DND-41 (cell line): ENCODE data around the gene CFAP61.

Experiments
- ATAC-seq: fragments of 200-7000 bp; cut with Tn5 transposase; 3 replicates; pipeline ENCODE4 v1.9.1; 2021; ENCODE audit warnings: low read depth; ENCODE audit not compliant: insufficient read depth
- DNase-seq: peaks from one replicate; pipeline ENCODE4 v3.0.0-alpha.2; 2020
- H2AFZ ChIP-seq: 2 replicates; pipeline ENCODE4 v1.6.0; 2012; ENCODE audit warnings: low read depth, low read length
- H3K27ac ChIP-seq: 2 replicates; pipeline ENCODE4 v1.5.1; 2012; ENCODE audit warnings: low read length, inconsistent platforms
- H3K27me3 ChIP-seq: fragments of 200-600 bp; sonication (generic); 2 replicates; pipeline ENCODE4 v1.6.0; 2012; ENCODE audit warnings: low read length, mild to moderate bottlenecking, inconsistent platforms; ENCODE audit not compliant: insufficient read depth, poor library complexity
- H3K36me3 ChIP-seq: 2 replicates; pipeline ENCODE4 v1.5.1; 2012; ENCODE audit warnings: low read length, inconsistent platforms; ENCODE audit not compliant: insufficient read depth
- H3K4me1 ChIP-seq: 2 replicates; pipeline ENCODE4 v1.5.1; 2012; ENCODE audit warnings: mild to moderate bottlenecking, low read length; ENCODE audit not compliant: insufficient read depth
- H3K4me2 ChIP-seq: 2 replicates; pipeline ENCODE4 v1.6.0; 2012; ENCODE audit warnings: mild to moderate bottlenecking, moderate library complexity, low read length, inconsistent platforms; ENCODE audit not compliant: insufficient read depth
- H3K4me3 ChIP-seq, 2 experiments: fragments of 200-600 bp in 1 of 2; shearing (Covaris generic) in 1 of 2; 2 replicates each; pipeline ENCODE4 v1.5.1; 2012 to 2016; ENCODE audit warnings: inconsistent platforms in 2 of 2, low read length in 2 of 2, mild to moderate bottlenecking in 2 of 2, low read depth in 1 of 2, moderate library complexity in 1 of 2
- H3K79me2 ChIP-seq: 2 replicates; pipeline ENCODE4 v1.6.0; 2012; ENCODE audit warnings: low read length, inconsistent platforms; ENCODE audit not compliant: insufficient read depth
- H3K9ac ChIP-seq: 2 replicates; pipeline ENCODE4 v1.6.0; 2012; ENCODE audit warnings: low read depth, mild to moderate bottlenecking, inconsistent platforms, low read length, moderate library complexity
- H3K9me3 ChIP-seq: 2 replicates; pipeline ENCODE4 v1.5.1; 2012; ENCODE audit warnings: low read length, moderate library complexity, mild to moderate bottlenecking, inconsistent platforms; ENCODE audit not compliant: insufficient read depth, severe bottlenecking
- H4K20me1 ChIP-seq: 2 replicates; pipeline ENCODE4 v1.6.0; 2012; ENCODE audit warnings: low read length; ENCODE audit not compliant: insufficient read depth
- CTCF ChIP-seq: IDR thresholded peaks from 2 replicates; pipeline ENCODE4 v1.5.1; 2012; ENCODE audit warnings: borderline replicate concordance, low read length, moderate library complexity, mild to moderate bottlenecking; ENCODE audit not compliant: poor library complexity, severe bottlenecking; ENCODE audit errors: extremely low read depth
- EZH2 ChIP-seq: IDR thresholded peaks from 3 replicates; pipeline ENCODE4 v1.6.1; 2012; ENCODE audit warnings: borderline replicate concordance, low read depth, mild to moderate bottlenecking, moderate library complexity, low read length, inconsistent platforms; ENCODE audit not compliant: severe bottlenecking

CFAP61 gene

GRCh38 chr20:20327746-20328145, 275.4 kb downstream of the CFAP61 start:
- no peaks in the 10 kb centered on the region for H4K20me1 ChIP-seq
- DNase-seq (no peak), ATAC-seq (no peak)
- TF ChIP-seq CTCF (no peak), EZH2 (no peak)
- H3K36me3 ChIP-seq, result no peaks in the 10 kb centered on the region
- H3K4me3 ChIP-seq, result no peak overlapping the region
- no peak overlapping the region for H3K9ac ChIP-seq
- H3K4me2 ChIP-seq, result no peak overlapping the region
- H3K4me1 ChIP-seq, result no peaks in the 10 kb centered on the region
- H3K27ac ChIP-seq, result no peak overlapping the region
- H3K9me3 ChIP-seq, result no peaks in the 10 kb centered on the region
- no peaks in the 10 kb centered on the region for H3K79me2 ChIP-seq
- peaks cover 7% of the 10 kb centered on the region for H3K27me3 ChIP-seq
- H2AFZ ChIP-seq, result no peak overlapping the region

DNA sequence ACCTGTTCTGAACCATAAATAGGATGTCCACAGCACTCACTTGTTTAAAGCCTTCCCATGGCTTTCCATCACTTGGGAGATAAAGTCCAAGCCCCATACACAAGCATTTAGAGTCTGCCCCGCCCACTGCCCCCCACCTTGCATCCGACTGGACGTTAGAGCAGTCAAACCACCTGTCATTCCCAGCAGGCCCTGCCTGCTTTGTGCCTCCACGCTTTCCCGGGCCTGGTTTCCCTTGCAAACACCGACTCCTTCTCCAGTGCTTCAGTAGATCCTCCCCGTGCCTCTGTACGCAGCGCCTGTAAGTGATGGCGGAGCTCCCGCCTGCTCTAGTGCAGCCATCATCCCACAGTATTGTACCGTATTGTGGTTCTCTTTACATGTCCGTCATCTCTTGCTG, 277.2 kb downstream of the CFAP61 start:
- ATAC-seq (no peak), DNase-seq (no peak)
- no peak overlapping the region for H3K9ac ChIP-seq
- TF ChIP-seq EZH2 (no peak), CTCF (no peak)
- H3K9me3 ChIP-seq, result no peaks in the 10 kb centered on the region
- no peaks in the 10 kb centered on the region for H4K20me1 ChIP-seq
- no peaks in the 10 kb centered on the region for H3K4me1 ChIP-seq
- no peak overlapping the region for H2AFZ ChIP-seq
- peaks cover 7% of the 10 kb centered on the region for H3K27me3 ChIP-seq
- no peaks in the 10 kb centered on the region for H3K36me3 ChIP-seq
- H3K4me3 ChIP-seq, result no peak overlapping the region
- no peaks in the 10 kb centered on the region for H3K79me2 ChIP-seq
- no peak overlapping the region for H3K27ac ChIP-seq
- no peak overlapping the region for H3K4me2 ChIP-seq

GRCh38 chr20:20331156-20331555, 278.8 kb downstream of the CFAP61 start:
- TF ChIP-seq CTCF, result no peak
- TF ChIP-seq EZH2, result no peak
- Histone ChIP-seq H3K9ac (no peak overlapping the region), H3K79me2 (no peaks in the 10 kb centered on the region), H3K27me3 (peaks cover 7% of the 10 kb centered on the region), H3K4me2 (no peak overlapping the region), H3K4me3 (no peak overlapping the region), H4K20me1 (no peaks in the 10 kb centered on the region), H3K9me3 (no peaks in the 10 kb centered on the region), H3K36me3 (no peaks in the 10 kb centered on the region), H2AFZ (no peak overlapping the region), H3K27ac (no peak overlapping the region), H3K4me1 (no peaks in the 10 kb centered on the region)
- no peak for DNase-seq
- no peak for ATAC-seq

DNA sequence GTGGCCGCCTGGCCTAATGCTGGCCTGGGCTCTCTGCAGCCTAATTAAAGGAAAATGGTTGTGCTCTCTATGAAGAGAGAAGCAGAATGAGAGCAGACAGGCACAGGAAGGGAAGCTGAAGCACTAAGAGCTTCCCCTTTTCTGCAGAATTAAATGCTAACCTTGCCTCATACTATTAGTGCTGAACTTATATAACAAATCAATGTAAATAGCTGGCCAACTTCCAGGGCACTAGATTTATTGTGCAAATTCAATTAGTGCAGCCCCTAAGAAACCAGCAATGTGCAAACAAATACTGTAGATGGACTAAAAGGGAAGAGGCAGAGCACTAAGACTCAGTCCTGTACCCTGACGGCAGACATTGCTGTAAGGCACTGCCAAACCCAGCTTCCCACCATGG, 279.5 kb downstream of the CFAP61 start:
- H4K20me1 ChIP-seq, result no peaks in the 10 kb centered on the region
- no peaks in the 10 kb centered on the region for H3K36me3 ChIP-seq
- DNase-seq, result no peak
- H3K4me1 ChIP-seq, result no peaks in the 10 kb centered on the region
- H3K27me3 ChIP-seq, result peaks cover 7% of the 10 kb centered on the region
- no peaks in the 10 kb centered on the region for H3K79me2 ChIP-seq
- H3K4me3 ChIP-seq, result no peak overlapping the region
- no peaks in the 10 kb centered on the region for H3K9me3 ChIP-seq
- no peak overlapping the region for H3K9ac ChIP-seq
- H3K4me2 ChIP-seq, result no peak overlapping the region
- TF ChIP-seq CTCF (no peak), EZH2 (no peak)
- H3K27ac ChIP-seq, result no peak overlapping the region
- ATAC-seq, result no peak
- no peak overlapping the region for H2AFZ ChIP-seq
